Natural killer cell (primary cell): ENCODE results near the gene SLX9. TPM values are rescaled to one million over a fixed set of nuclear protein-coding genes. Genes with fewer than 3 reads are reported as not detected.

Experiments used
- ATAC-seq, 3 donors: fragments of 150-1000 bp in 2 of 3; fragments of 200-7000 bp in 1 of 3; cut with Tn5 transposase; 1 replicate in 1 of 3; 2 replicates in 2 of 3; pipeline ENCODE4 v1.10.0; 2021; ENCODE audit warnings: mild to moderate bottlenecking in 2 of 3, moderate library complexity in 2 of 3
- DNase-seq, 2 donors: peaks; one replicate each; pipeline versions ENCODE4 v3.0.0 to v3.0.0-alpha.2; 2013 to 2021; ENCODE audit warnings: mixed read lengths in 1 of 2
- H3K27ac ChIP-seq: one replicate; pipeline ENCODE4 v1.5.1; 2013; ENCODE audit warnings: mild to moderate bottlenecking, low read length
- H3K27me3 ChIP-seq: one replicate; pipeline ENCODE4 v1.6.1; 2013; ENCODE audit warnings: low read length; ENCODE audit not compliant: control insufficient read depth, insufficient read depth
- H3K36me3 ChIP-seq: one replicate; pipeline ENCODE4 v1.6.1; 2013; ENCODE audit warnings: low read length; ENCODE audit not compliant: control insufficient read depth, insufficient read depth
- H3K4me1 ChIP-seq: one replicate; pipeline ENCODE4 v1.6.1; 2013; ENCODE audit warnings: low read length; ENCODE audit not compliant: control insufficient read depth, insufficient read depth
- H3K4me3 ChIP-seq: one replicate; pipeline ENCODE4 v1.5.1; 2013; ENCODE audit warnings: low read length
- H3K9me3 ChIP-seq: one replicate; pipeline ENCODE4 v1.6.1; 2013; ENCODE audit warnings: low read length; ENCODE audit not compliant: control insufficient read depth, insufficient read depth
- H3K27ac Mint-ChIP-seq, 2 donors: one replicate each; pipeline ENCODE4 v1.8.0; 2022; ENCODE audit warnings: mild to moderate bottlenecking in 2 of 2, mixed read lengths in 2 of 2, moderate library complexity in 1 of 2
- H3K27me3 Mint-ChIP-seq, 2 donors: one replicate each; pipeline ENCODE4 v1.8.0; 2022; ENCODE audit warnings: low read depth in 2 of 2, mixed read lengths in 2 of 2
- H3K36me3 Mint-ChIP-seq: one replicate; pipeline ENCODE4 v1.8.0; 2022; ENCODE audit warnings: mixed read lengths
- H3K4me1 Mint-ChIP-seq, 2 donors: one replicate each; pipeline ENCODE4 v1.8.0; 2022; ENCODE audit warnings: mixed read lengths in 2 of 2
- H3K4me3 Mint-ChIP-seq: one replicate; pipeline ENCODE4 v1.8.0; 2022; ENCODE audit warnings: mild to moderate bottlenecking, moderate library complexity, mixed read lengths
- H3K9me3 Mint-ChIP-seq, 2 donors: one replicate each; pipeline ENCODE4 v1.8.0; 2022; ENCODE audit warnings: mixed read lengths in 2 of 2
- CTCF ChIP-seq: fragments of 200-600 bp; IDR thresholded peaks from one replicate; pipeline ENCODE4 v1.8.0; 2022; ENCODE audit warnings: antibody characterized with exemption
- WGBS: methylation state at CpG from one replicate; pipeline ENCODE4 v1.1.7; 2013; ENCODE audit warnings: missing lambda C conversion rate; ENCODE audit not compliant: insufficient coverage; 5-methylcytosine and 5-hydroxymethylcytosine counted together
- intact Hi-C: fragments of 100-400 bp; cut with micrococcal nuclease; formaldehyde crosslinking; loops from one replicate; pipeline ENCODE4 v1.14.2; 2022
- total RNA-seq, 4 donors: library from RNA; stranded (reverse); fragments of 120-200 nt in 1 of 4; gene quantifications; one replicate each; pipeline versions ENCODE4 v1.2.3 to v1.2.4, GENCODE V29; 2013 to 2022

Gene SLX9
- total RNA-seq, 3 donors from 2014 or later (not counting 1 experiment from before 2014, with no cell fraction given), result 12.8 to 22.9 (median 20.0) TPM

- WGBS, result 90% methylated on average over 9 of the region's 9 CpGs
- no peak overlapping the region for H3K4me3 ChIP-seq
- DNase-seq (no peak), ATAC-seq (no peak)
- TF ChIP-seq CTCF, result no peak
- no peaks in the 10 kb centered on the region for H3K27me3 ChIP-seq
- no peak overlapping the region for H3K27ac ChIP-seq
- peaks cover 42% of the 10 kb centered on the region for H3K4me1 ChIP-seq
- Mint-ChIP-seq H3K4me1 (peaks cover 20 to 30% of the 10 kb centered on the region in 2 donors), H3K27ac (no peak overlapping the region), H3K36me3 (no peaks in the 10 kb centered on the region), H3K9me3 (no peaks in the 10 kb centered on the region), H3K4me3 (no peak overlapping the region), H3K27me3 (no peaks in the 10 kb centered on the region)
- no peaks in the 10 kb centered on the region for H3K36me3 ChIP-seq
- no peaks in the 10 kb centered on the region for H3K9me3 ChIP-seq
- intact Hi-C loops, result loop anchor here (5.0 kb wide), 1 partner anchor 423 kb away; no protein-coding TSS in a partner anchor
Observed at GRCh38 chr21:44934797-44935532, 4.9 kb upstream of the SLX9 start.

- no peak overlapping the region for H3K4me3 ChIP-seq
- Mint-ChIP-seq H3K4me1 (peaks cover 18 to 28% of the 10 kb centered on the region in 2 donors), H3K36me3 (no peaks in the 10 kb centered on the region), H3K27ac (no peak overlapping the region), H3K9me3 (no peaks in the 10 kb centered on the region), H3K4me3 (no peak overlapping the region), H3K27me3 (no peaks in the 10 kb centered on the region)
- no peaks in the 10 kb centered on the region for H3K27me3 ChIP-seq
- ATAC-seq (no peak), DNase-seq (no peak)
- 98% methylated on average over 10 of the region's 10 CpGs for WGBS
- no peaks in the 10 kb centered on the region for H3K36me3 ChIP-seq
- H3K9me3 ChIP-seq, result no peaks in the 10 kb centered on the region
- TF ChIP-seq CTCF, result no peak
- intact Hi-C loops, result no loop called here
- no peak overlapping the region for H3K27ac ChIP-seq
- H3K4me1 ChIP-seq, result peaks cover 41% of the 10 kb centered on the region
Observed at GRCh38 chr21:44935533-44935927, 4.3 kb upstream of the SLX9 start.

GRCh38 chr21:44938772-44939531 is 877 bp upstream of the SLX9 start:
- Histone ChIP-seq H3K27me3 (no peaks in the 10 kb centered on the region), H3K4me1 (peaks cover 32% of the 10 kb centered on the region), H3K4me3 (peak overlapping the region; percentile 78), H3K9me3 (no peaks in the 10 kb centered on the region), H3K36me3 (peaks cover 3% of the 10 kb centered on the region), H3K27ac (peak overlapping the region; percentile 20)
- WGBS, result 90% methylated on average over 18 of the region's 18 CpGs
- TF ChIP-seq CTCF, result no peak
- Mint-ChIP-seq H3K4me3 (peak overlapping the region; percentile 91), H3K27ac (peak overlapping the region; percentile 18 to 61), H3K27me3 (no peaks in the 10 kb centered on the region), H3K9me3 (no peaks in the 10 kb centered on the region), H3K36me3 (no peaks in the 10 kb centered on the region), H3K4me1 (peaks cover 21 to 33% of the 10 kb centered on the region in 2 donors)
- DNase-seq, result no peak
- intact Hi-C loops, result no loop called here
- no peak for ATAC-seq
